ENCODE results near the gene UBE2F. TPM values are rescaled to one million over a fixed set of nuclear protein-coding genes. Genes with fewer than 3 reads are reported as not detected.
A peak's percentile ranks its signal among the peaks of the same experiment; 100 is the strongest.
"Not testable (repeated sequence)": the region's sequence is repeated elsewhere in the genome, so short reads cannot be mapped to it uniquely, and the experiment has no call there.

UBE2F gene
- total RNA-seq, 2 donors from 2014 or later = 67.7 to 69.9 TPM

DNA sequence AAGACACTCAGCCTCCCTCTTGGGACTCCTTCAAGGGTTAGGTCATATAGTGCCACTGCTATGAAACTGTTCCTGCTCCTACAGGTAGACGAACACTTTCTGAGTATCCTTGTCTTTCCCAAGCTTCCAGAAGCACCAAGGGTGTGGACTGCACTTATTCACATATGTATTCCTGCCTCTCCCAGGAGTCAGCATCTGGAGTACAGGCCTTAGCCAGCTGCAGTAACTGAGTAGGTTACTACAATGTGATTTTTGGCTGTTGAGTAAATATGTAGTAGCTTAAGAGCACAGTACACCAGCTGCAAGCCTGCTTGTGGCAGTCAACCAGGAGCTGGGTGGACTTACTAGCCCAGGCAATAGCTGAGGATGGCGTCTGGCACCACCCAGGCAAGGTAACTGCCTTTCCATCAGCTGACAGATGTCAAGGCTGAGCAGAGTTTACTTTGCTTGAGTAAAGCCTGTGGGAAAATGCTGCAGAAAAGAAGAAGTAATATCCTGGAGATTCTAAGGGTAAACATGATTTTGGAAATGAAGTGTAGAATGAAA, 80.0 kb downstream of the UBE2F start:
- DNase-seq (peak; percentile 73 to 89 (median 85)), ATAC-seq (peak; percentile 55)
- peaks cover 65% of the 10 kb centered on the region for H3K4me1 ChIP-seq
- no peaks in the 10 kb centered on the region for H3K27me3 ChIP-seq
- intact Hi-C loops (cut with DNase I) = no loop called here
- H3K36me3 ChIP-seq (replicated peaks in 1 of 2; ENCODE audit: insufficient read depth in 1 of 2, low read depth in 2 of 2) = no peaks in the 10 kb centered on the region
- peak overlapping the region; percentile 64 to 85 (median 80) for H3K27ac ChIP-seq
- WGBS, 2 donors = 58 to 67% methylated on average over 2 of the region's 2 CpGs
- no peak overlapping the region for H3K4me3 ChIP-seq
- no peaks in the 10 kb centered on the region for H3K9me3 ChIP-seq
- TF ChIP-seq POLR2A (IDR thresholded peaks at IDR 0.05) = no peak

DNA sequence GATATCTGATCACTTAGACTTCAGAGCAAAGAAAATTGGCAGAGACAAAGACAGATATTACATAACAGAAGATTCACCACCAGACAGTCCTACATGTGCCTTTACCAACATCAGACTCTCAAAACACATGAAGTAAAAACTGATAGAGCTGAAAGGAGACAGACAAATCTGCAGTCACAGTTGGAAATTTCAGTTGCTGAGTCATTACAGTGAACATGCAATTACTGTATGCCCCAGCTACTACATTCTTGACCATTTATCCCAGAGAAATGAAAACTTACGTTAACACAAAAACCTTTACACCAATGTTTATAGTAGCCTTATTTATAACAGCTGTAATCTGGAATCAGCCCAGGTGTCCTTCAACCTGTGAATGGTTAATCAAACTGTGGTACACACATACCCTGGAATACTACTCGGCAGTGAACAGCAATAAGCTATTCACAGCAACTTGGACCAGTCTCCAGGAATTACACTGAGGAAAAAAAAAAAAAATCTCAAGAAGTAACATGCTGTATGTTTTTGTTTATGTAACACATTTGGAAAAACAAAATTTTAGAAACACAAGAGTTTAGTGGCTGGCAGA, 86.5 kb downstream of the UBE2F start:
- intact Hi-C loops (cut with DNase I) = no loop called here
- Histone ChIP-seq H3K4me3 (no peak overlapping the region), H3K27me3 (no peaks in the 10 kb centered on the region), H3K36me3 (replicated peaks in 1 of 2; ENCODE audit: insufficient read depth in 1 of 2, low read depth in 2 of 2) (no peaks in the 10 kb centered on the region), H3K27ac (no peak overlapping the region), H3K4me1 (peaks cover 1% of the 10 kb centered on the region), H3K9me3 (no peaks in the 10 kb centered on the region)
- ATAC-seq = no peak
- 30 to 40% methylated on average over 2 of the region's 2 CpGs for WGBS, 2 donors
- DNase-seq = no peak
- TF ChIP-seq, protein P1, sequence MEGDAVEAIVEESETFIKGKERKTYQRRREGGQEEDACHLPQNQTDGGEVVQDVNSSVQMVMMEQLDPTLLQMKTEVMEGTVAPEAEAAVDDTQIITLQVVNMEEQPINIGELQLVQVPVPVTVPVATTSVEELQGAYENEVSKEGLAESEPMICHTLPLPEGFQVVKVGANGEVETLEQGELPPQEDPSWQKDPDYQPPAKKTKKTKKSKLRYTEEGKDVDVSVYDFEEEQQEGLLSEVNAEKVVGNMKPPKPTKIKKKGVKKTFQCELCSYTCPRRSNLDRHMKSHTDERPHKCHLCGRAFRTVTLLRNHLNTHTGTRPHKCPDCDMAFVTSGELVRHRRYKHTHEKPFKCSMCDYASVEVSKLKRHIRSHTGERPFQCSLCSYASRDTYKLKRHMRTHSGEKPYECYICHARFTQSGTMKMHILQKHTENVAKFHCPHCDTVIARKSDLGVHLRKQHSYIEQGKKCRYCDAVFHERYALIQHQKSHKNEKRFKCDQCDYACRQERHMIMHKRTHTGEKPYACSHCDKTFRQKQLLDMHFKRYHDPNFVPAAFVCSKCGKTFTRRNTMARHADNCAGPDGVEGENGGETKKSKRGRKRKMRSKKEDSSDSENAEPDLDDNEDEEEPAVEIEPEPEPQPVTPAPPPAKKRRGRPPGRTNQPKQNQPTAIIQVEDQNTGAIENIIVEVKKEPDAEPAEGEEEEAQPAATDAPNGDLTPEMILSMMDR (IDR thresholded peaks at IDR 0.05) = no peak
- no peak for TF ChIP-seq POLR2A (IDR thresholded peaks at IDR 0.05)

- no peaks in the 10 kb centered on the region for H3K27me3 ChIP-seq
- intact Hi-C loops (cut with DNase I) = no loop called here
- DNase-seq (no peak), ATAC-seq (no peak)
- H3K4me1 ChIP-seq = peaks cover 11% of the 10 kb centered on the region
- 58 to 69% methylated on average over 3 of the region's 3 CpGs for WGBS, 2 donors
- H3K9me3 ChIP-seq = no peaks in the 10 kb centered on the region
- no peak for TF ChIP-seq POLR2A (IDR thresholded peaks at IDR 0.05)
- TF ChIP-seq, protein P1 (IDR thresholded peaks at IDR 0.05) = no peak
- H3K36me3 ChIP-seq (replicated peaks in 1 of 2; ENCODE audit: insufficient read depth in 1 of 2, low read depth in 2 of 2) = no peaks in the 10 kb centered on the region
- no peak overlapping the region for H3K27ac ChIP-seq
- no peak overlapping the region for H3K4me3 ChIP-seq
These were observed 89.0 kb downstream of the UBE2F start for GRCh38 chr2:238055841-238056240.

GRCh38 chr2:238057696-238058575, 91.1 kb downstream of the UBE2F start:
- 78 to 84% methylated on average over 3 to 27 of the region's 44 CpGs for WGBS, 2 donors

DNA sequence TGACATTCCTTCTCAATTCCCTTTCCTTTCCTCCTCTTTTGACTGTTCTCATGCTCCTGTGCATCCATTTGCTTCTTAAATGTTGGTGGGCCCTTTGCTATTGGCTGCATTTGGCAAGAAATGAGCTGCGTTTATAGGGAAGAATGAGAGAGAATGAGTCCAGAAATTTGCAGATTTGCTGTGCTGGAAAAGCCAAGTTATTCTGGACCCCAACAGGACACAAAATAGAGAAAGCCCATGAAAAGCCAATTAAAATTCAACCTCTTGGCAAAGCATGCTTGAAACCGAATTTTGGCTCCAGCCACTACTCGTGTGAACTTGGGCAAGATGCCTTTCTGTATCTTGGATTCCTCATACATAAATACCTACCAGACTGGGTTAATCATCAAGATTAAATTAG, 92.7 kb downstream of the UBE2F start:
- whole genome bisulfite sequencing, 2 donors = 45 to 51% methylated on average over 3 of the region's 3 CpGs
- no peak overlapping the region for H3K27ac ChIP-seq
- H3K4me3 ChIP-seq = no peak overlapping the region
- intact Hi-C loops (cut with DNase I) = no loop called here
- ATAC-seq = no peak
- no peaks in the 10 kb centered on the region for H3K36me3 ChIP-seq (replicated peaks in 1 of 2; ENCODE audit: insufficient read depth in 1 of 2, low read depth in 2 of 2)
- no peak for TF ChIP-seq POLR2A (IDR thresholded peaks at IDR 0.05)
- TF ChIP-seq, protein P1 (IDR thresholded peaks at IDR 0.05) = no peak
- H3K27me3 ChIP-seq = no peaks in the 10 kb centered on the region
- DNase-seq = no peak
- no peaks in the 10 kb centered on the region for H3K9me3 ChIP-seq
- peaks cover 40% of the 10 kb centered on the region for H3K4me1 ChIP-seq

More at GRCh38 chr2:238057696-238058575, 91.1 kb downstream of the UBE2F start:
- H3K27ac ChIP-seq; H3K4me3 ChIP-seq; H3K9me3 ChIP-seq; H3K27me3 ChIP-seq; ATAC-seq; intact Hi-C loops (cut with DNase I); H3K36me3 ChIP-seq (replicated peaks in 1 of 2; ENCODE audit: insufficient read depth in 1 of 2, low read depth in 2 of 2); DNase-seq: not testable (repeated sequence)
- peaks cover 24% of the 10 kb centered on the region for H3K4me1 ChIP-seq
